HL-60/S4 (cell line): ENCODE results near the gene TXK.

Experiments
- in situ Hi-C: fragments of 300-500 bp; cut with MboI; formaldehyde crosslinking; loops from 2 replicates; pipeline ENCODE4 v1.14.3; 2022; ENCODE audit warnings: low sequenced_read_pairs

Gene TXK

GRCh38 chr4:48031802-48032525, 102.1 kb downstream of the TXK start:
- in situ Hi-C loops, result no loop called here

- in situ Hi-C loops, result no loop called here
Observed at GRCh38 chr4:48030470-48030869, 103.6 kb downstream of the TXK start.

- in situ Hi-C loops, result no loop called here
Observed at GRCh38 chr4:48028696-48029095, 105.4 kb downstream of the TXK start.

- in situ Hi-C loops, result no loop called here
Observed at GRCh38 chr4:48027653-48028052, 106.4 kb downstream of the TXK start.

DNA sequence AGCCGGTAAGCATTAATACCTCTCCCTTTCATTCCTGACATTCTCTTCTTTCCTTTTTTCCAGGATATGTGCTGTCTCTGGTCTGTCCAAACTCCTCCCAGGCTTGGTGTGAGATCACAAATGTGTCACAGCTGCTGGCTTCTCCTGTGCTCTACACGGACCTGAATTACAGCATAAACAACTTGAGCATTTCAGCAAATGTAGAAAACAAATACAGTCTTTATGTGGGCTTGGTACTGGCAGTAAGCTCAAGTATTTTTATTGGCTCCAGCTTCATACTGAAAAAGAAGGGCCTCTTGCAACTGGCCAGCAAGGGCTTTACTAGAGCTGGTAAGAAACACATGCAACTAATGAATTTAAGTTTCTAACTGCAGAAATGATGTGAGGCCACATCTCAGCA, 109.0 kb downstream of the TXK start:
- in situ Hi-C loops, result no loop called here

DNA sequence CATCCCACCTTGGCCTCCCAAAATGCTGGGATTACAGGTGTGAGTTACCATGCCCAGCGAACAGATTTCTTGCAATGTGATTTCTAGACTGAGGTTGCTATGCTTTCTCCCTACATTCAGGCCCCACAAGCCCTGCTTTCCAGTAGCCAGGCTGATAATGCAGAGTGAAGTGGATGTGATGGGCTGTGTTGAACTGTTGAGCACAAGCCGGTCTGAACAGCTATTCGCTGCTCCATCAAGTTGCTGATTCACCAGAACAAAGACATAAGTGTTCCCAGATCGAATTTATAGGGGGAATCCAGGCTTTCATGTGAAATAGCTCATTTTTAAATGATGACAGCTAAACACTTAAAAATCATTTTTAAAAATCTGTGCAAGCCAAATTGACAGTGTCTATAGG, 109.5 kb downstream of the TXK start:
- in situ Hi-C loops, result no loop called here

DNA sequence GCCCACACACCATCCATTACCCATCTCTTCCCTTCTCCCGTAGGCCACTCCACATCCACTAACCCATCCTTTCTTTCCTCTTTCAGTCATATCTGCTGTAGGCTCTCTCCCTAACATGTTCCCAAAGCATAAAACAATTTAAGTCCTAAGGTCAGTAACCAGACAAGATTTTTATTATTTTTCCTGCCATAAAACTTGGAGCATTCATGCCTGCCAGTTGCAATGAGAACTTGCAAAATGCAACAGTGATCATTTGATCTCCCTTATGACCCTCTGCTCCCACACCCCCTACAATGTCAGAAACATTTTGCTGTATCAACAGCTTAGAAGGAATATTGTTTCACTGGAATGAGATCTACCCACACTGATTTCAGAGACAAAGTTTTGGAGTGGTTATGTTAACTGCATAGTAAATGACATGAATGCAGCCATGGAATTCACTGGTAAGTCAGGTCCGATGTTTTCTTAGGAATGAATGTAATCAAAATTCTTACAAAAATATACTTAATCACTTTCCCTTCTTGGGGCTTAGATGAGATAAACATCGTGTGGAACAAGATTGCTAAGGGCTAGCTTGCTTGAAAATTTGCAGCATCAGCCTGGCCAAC, 111.8 kb downstream of the TXK start:
- in situ Hi-C loops, result no loop called here

DNA sequence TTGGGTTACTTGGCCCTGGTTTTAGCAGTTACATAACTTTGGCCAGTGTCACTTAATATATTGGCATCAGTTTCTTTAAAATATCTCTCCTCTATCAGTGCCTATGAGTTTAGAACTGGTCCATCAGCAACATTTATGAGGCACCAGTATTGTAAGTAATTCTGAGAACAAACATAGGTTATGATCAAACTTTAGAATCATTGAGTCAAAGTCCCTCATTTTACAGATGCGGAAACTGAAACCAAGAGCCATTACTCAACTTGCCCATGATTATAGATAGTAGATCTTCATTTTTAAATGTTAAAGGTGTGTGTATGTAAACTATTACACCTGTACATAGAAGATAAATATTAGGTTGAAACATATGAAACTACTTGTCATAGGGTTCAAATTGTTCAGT, 113.0 kb downstream of the TXK start:
- in situ Hi-C loops, result no loop called here

- in situ Hi-C loops, result no loop called here
Observed at GRCh38 chr4:48018112-48018511, 115.9 kb downstream of the TXK start.

DNA sequence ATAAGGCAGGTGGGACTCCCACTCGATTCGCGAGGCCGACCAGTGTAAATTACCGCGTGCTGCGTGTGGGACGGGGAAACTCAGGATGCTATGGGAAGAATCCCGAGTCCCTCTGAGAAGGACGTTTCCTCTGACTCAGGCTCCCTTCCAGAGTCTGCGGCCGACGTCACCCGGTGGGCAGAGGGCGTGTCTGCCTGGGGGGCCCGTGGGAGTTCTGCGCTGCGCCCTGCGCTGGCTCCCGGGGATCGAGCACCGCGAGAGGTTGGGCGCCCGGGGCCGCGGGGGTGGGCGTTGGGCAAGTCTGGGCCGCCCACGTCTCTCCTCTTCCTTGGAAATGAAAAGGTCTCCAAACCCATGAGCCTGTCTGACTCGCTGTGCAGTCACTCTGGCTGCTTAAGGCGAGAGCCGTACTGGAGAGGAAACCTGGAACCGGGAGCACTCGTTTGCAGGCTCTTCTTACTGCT, 116.9 kb downstream of the TXK start:
- in situ Hi-C loops, result no loop called here
